GM12878 (cell line): ENCODE measurements around the gene DNMT3L. TPM values are rescaled to one million over a fixed set of nuclear protein-coding genes. Genes with fewer than 3 reads are reported as not detected.

Experiments
- ATAC-seq: fragments of 200-7000 bp; cut with Tn5 transposase; 3 replicates; pipeline ENCODE4 v1.9.1; 2020; ENCODE audit warnings: mild to moderate bottlenecking, moderate library complexity
- BruUV-seq: library from RNA; stranded (reverse); fragments of 400-500 nt; replicated peaks from 2 replicates; lab custom pipeline; 2021; lab: Mats Ljungman, UMichigan
- CTCF ChIA-PET: fragments of 300-600 bp; sonication (Branson Sonifier 250); formaldehyde crosslinking; extraction: SDS; loops from one replicate; lab custom pipeline; 2021; ENCODE audit warnings: inconsistent platforms; lab: Yijun Ruan, JAX
- POLR2A ChIA-PET: fragments of 350-600 bp; formaldehyde crosslinking; extraction: SDS; loops from one replicate; lab custom pipeline; 2021; ENCODE audit warnings: inconsistent platforms; lab: Charles Lee
- RAD21 ChIA-PET: fragments of 300-600 bp; sonication (Branson Sonifier 250); formaldehyde crosslinking; loops from one replicate; lab custom pipeline; 2023; ENCODE audit warnings: antibody characterized with exemption; ENCODE audit not compliant: unreplicated experiment; lab: Charles Lee
- SMC1A ChIA-PET: fragments of 300-600 bp; sonication (Branson Sonifier 250); formaldehyde crosslinking; loops from one replicate; lab custom pipeline; 2023; ENCODE audit not compliant: unreplicated experiment, uncharacterized antibody; lab: Charles Lee
- DNase-seq: peaks from one replicate; pipeline ENCODE4 v3.0.0-alpha.2; 2011; ENCODE audit warnings: low read depth, low spot score
- FAIRE-seq: peaks from 3 replicates; lab custom pipeline; 2011; peaks lifted over from hg19 to GRCh38; lab: Jason Lieb, UNC
- H2AFZ ChIP-seq: 2 replicates; pipeline ENCODE4 v1.6.0; 2011; ENCODE audit warnings: low read depth, low read length, control low read depth; ENCODE audit not compliant: control insufficient read depth
- H3K27ac ChIP-seq: 2 replicates; pipeline ENCODE4 v1.5.1; 2011; ENCODE audit warnings: control low read depth; ENCODE audit not compliant: control insufficient read depth, insufficient read depth
- H3K27me3 ChIP-seq, 2 experiments: replicated peaks in 1 of 2; 2 replicates each; pipeline versions ENCODE4 v1.6.0 to v1.6.1; 2011; ENCODE audit warnings: low read length in 1 of 2; ENCODE audit not compliant: control insufficient read depth in 2 of 2, insufficient read depth in 2 of 2
- H3K36me3 ChIP-seq, 2 experiments: 2 replicates each; pipeline ENCODE4 v1.5.1; 2011; ENCODE audit warnings: low read length in 1 of 2; ENCODE audit not compliant: control insufficient read depth in 2 of 2, insufficient read depth in 2 of 2
- H3K4me1 ChIP-seq: 2 replicates; pipeline ENCODE4 v1.6.1; 2011; ENCODE audit warnings: mild to moderate bottlenecking, low read length, moderate library complexity, mixed read lengths; ENCODE audit not compliant: control insufficient read depth, insufficient read depth
- H3K4me2 ChIP-seq: 2 replicates; pipeline ENCODE4 v1.6.0; 2011; ENCODE audit warnings: control low read depth; ENCODE audit not compliant: control insufficient read depth, insufficient read depth
- H3K4me3 ChIP-seq: fragments of 200-600 bp; sonication (generic); 2 replicates; pipeline ENCODE4 v1.5.1; 2016
- H3K79me2 ChIP-seq: 2 replicates; pipeline ENCODE4 v1.6.0; 2011; ENCODE audit warnings: low read length; ENCODE audit not compliant: control insufficient read depth, insufficient read depth
- H3K9ac ChIP-seq: 2 replicates; pipeline ENCODE4 v1.8.0; 2011; ENCODE audit warnings: low read length, control low read depth, mixed read lengths; ENCODE audit not compliant: control insufficient read depth, insufficient read depth
- H3K9me3 ChIP-seq: replicated peaks from 3 replicates; pipeline ENCODE4 v1.5.1; 2011; ENCODE audit warnings: mild to moderate bottlenecking, low read length; ENCODE audit not compliant: control insufficient read depth, insufficient read depth
- H4K20me1 ChIP-seq: 2 replicates; pipeline ENCODE4 v1.6.0; 2011; ENCODE audit not compliant: control insufficient read depth, insufficient read depth
- BCL3 ChIP-seq: IDR thresholded peaks from 2 replicates; pipeline ENCODE4 v1.6.1; 2011; ENCODE audit warnings: borderline replicate concordance, low read depth, mild to moderate bottlenecking, moderate library complexity, low read length; ENCODE audit not compliant: insufficient read depth, poor library complexity, severe bottlenecking
- CBX5 ChIP-seq: sonication (generic); IDR thresholded peaks from 2 replicates; pipeline ENCODE4 v1.6.1; 2016; ENCODE audit warnings: low read depth, moderate library complexity, mild to moderate bottlenecking, inconsistent platforms
- CHD1 ChIP-seq: IDR thresholded peaks from 2 replicates; pipeline ENCODE4 v1.6.1; 2012; ENCODE audit warnings: low read depth, low read length, improper control_type of control experiment
- CREB1 ChIP-seq: IDR thresholded peaks from 2 replicates; pipeline ENCODE4 v1.6.1; 2012; ENCODE audit warnings: low read depth, mild to moderate bottlenecking, inconsistent platforms
- KLF5 ChIP-seq: fragments of 450-650 bp; IDR thresholded peaks from 2 replicates; pipeline ENCODE4 v1.6.1; 2014; ENCODE audit warnings: mild to moderate bottlenecking; ENCODE audit not compliant: partially characterized antibody
- MEF2B ChIP-seq: fragments of 450-650 bp; IDR thresholded peaks from 2 replicates; pipeline ENCODE4 v1.6.1; 2018; ENCODE audit warnings: mild to moderate bottlenecking, moderate library complexity; ENCODE audit not compliant: partially characterized antibody, poor library complexity, severe bottlenecking
- MTA2 ChIP-seq: fragments of 450-650 bp; IDR thresholded peaks from 2 replicates; pipeline ENCODE4 v1.6.1; 2016; ENCODE audit warnings: low read depth, mild to moderate bottlenecking, moderate library complexity
- MXI1 ChIP-seq: fragments of 150-350 bp; IDR thresholded peaks from 2 replicates; pipeline ENCODE4 v1.6.1; 2011; ENCODE audit warnings: low read depth, mild to moderate bottlenecking, inconsistent platforms, low read length, improper control_type of control experiment
- POU2F2 ChIP-seq: IDR thresholded peaks from 3 replicates; pipeline ENCODE4 v1.6.1; 2011; ENCODE audit warnings: low read depth, mild to moderate bottlenecking, low read length, borderline replicate concordance
- RB1 ChIP-seq: fragments of 450-650 bp; formaldehyde crosslinking; IDR thresholded peaks from 2 replicates; pipeline ENCODE4 v1.6.1; 2017; ENCODE audit warnings: mild to moderate bottlenecking, borderline replicate concordance
- RCOR1 ChIP-seq: conservative IDR thresholded peaks from 2 replicates; pipeline ENCODE4 v1.6.1; 2012; ENCODE audit warnings: low read depth, low read length, improper control_type of control experiment
- SMAD5 ChIP-seq: IDR thresholded peaks from 2 replicates; pipeline ENCODE4 v1.6.1; 2016; ENCODE audit warnings: antibody characterized with exemption, low read depth
- SMARCA5 ChIP-seq: fragments of 450-650 bp; IDR thresholded peaks from 2 replicates; pipeline ENCODE4 v1.6.1; 2017; ENCODE audit warnings: mild to moderate bottlenecking
- TCF12 ChIP-seq: IDR thresholded peaks from 2 replicates; pipeline ENCODE4 v1.6.1; 2011; ENCODE audit warnings: low read depth, mild to moderate bottlenecking, low read length
- TCF3 ChIP-seq: IDR thresholded peaks from 2 replicates; pipeline ENCODE4 v1.6.1; 2012; ENCODE audit warnings: low read depth, mild to moderate bottlenecking, low read length, borderline replicate concordance; ENCODE audit not compliant: insufficient read depth
- YBX1 ChIP-seq: fragments of 450-650 bp; IDR thresholded peaks from 2 replicates; pipeline ENCODE4 v1.6.1; 2016; ENCODE audit warnings: antibody characterized with exemption
- ZBTB11 ChIP-seq: fragments of 450-650 bp; formaldehyde crosslinking; IDR thresholded peaks from 2 replicates; pipeline ENCODE4 v1.5.0; 2022; ENCODE audit warnings: mild to moderate bottlenecking, missing genetic modification characterization
- ZNF217 ChIP-seq: fragments of 450-650 bp; IDR thresholded peaks from 2 replicates; pipeline ENCODE4 v1.6.1; 2017; ENCODE audit warnings: antibody characterized with exemption, mild to moderate bottlenecking
- WGBS: methylation state at CpG from one replicate; pipeline ENCODE4 v1.1.6; 2016; ENCODE audit warnings: low lambda C conversion rate; ENCODE audit not compliant: insufficient replicate concordance, insufficient coverage; ENCODE audit errors: missing lambda C conversion rate; 5-methylcytosine and 5-hydroxymethylcytosine counted together
- in situ Hi-C: fragments of 300-500 bp; cut with MboI; formaldehyde crosslinking; loops from 9 replicates; pipeline ENCODE4 v1.14.3; 2018; ENCODE audit warnings: mixed read lengths
- intact Hi-C: fragments of 100-400 bp; cut with micrococcal nuclease; formaldehyde crosslinking; loops from one replicate; pipeline ENCODE4 v1.14.2; 2022; ENCODE audit not compliant: unreplicated experiment
- polyA plus RNA-seq, 11 experiments: library from polyadenylated mRNA; depleted of rRNA in 4 of 11; unstranded in 6 of 11; stranded (reverse) in 5 of 11; fragments of >200 nt; fragmentation: Nextera tagmentation in 4 of 11; fragmentation: Illumina TruSeq in 1 of 11; extraction: Ambion mirVana in 4 of 11; extraction: Trizol in 1 of 11; gene quantifications; 1 replicate in 1 of 11; 2 replicates in 10 of 11; pipeline versions ENCODE4 v1.2.1 to v1.2.3, GENCODE V29; 2011 to 2016; ENCODE audit warnings: inconsistent platforms in 2 of 11, missing spikeins in 2 of 11, low read depth in 1 of 11
- total RNA-seq, 4 experiments: library from RNA; depleted of rRNA in 3 of 4; stranded (reverse); fragments of >200 nt in 3 of 4; fragmentation: Illumina TruSeq in 1 of 4; extraction: Trizol in 1 of 4; gene quantifications; 2 replicates each; pipeline versions ENCODE4 v1.2.1 to v1.2.3, GENCODE V29; 2013 to 2021
- TF ChIP-seq, protein P1 (sequence below): fragments of 450-650 bp; IDR thresholded peaks from 2 replicates; pipeline ENCODE4 v1.6.1; 2014; ENCODE audit warnings: mild to moderate bottlenecking

The DNMT3L gene
- total and polyA plus RNA-seq, 10 of the 15 experiments (the other 5 are each of a cell fraction or from before 2014, with no cell fraction given), result not detected

GRCh38 chr21:44294391-44295162, 32.9 kb upstream of the DNMT3L start:
- ATAC-seq (no peak), DNase-seq (no peak), FAIRE-seq (no peak)
- TF ChIP-seq, protein P1, sequence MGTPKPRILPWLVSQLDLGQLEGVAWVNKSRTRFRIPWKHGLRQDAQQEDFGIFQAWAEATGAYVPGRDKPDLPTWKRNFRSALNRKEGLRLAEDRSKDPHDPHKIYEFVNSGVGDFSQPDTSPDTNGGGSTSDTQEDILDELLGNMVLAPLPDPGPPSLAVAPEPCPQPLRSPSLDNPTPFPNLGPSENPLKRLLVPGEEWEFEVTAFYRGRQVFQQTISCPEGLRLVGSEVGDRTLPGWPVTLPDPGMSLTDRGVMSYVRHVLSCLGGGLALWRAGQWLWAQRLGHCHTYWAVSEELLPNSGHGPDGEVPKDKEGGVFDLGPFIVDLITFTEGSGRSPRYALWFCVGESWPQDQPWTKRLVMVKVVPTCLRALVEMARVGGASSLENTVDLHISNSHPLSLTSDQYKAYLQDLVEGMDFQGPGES, result no peak
- TF ChIP-seq MEF2B (no peak), TCF12 (no peak), KLF5 (no peak), MTA2 (no peak), ZNF217 (no peak), CBX5 (no peak), POU2F2 (no peak), RB1 (no peak), SMAD5 (no peak), MXI1 (no peak), ZBTB11 (CRISPR knock-in tag) (no peak), BCL3 (no peak), CHD1 (no peak), TCF3 (no peak), CREB1 (no peak), RCOR1 (no peak), SMARCA5 (no peak), YBX1 (no peak)
- in situ Hi-C loops (no loop called here), intact Hi-C loops (no loop called here)
- SMC1A ChIA-PET, result interaction anchor here (1.1 kb wide), 1 partner anchor 9 kb away, joined by 3 read pairs; no protein-coding TSS in a partner anchor
- Histone ChIP-seq H3K27me3 (no peaks in the 10 kb centered on the region), H3K9ac (no peak overlapping the region), H3K9me3 (no peaks in the 10 kb centered on the region), H2AFZ (no peak overlapping the region), H3K4me3 (no peak overlapping the region), H3K27ac (no peak overlapping the region), H3K4me2 (no peak overlapping the region), H3K36me3 (no peaks in the 10 kb centered on the region), H4K20me1 (no peaks in the 10 kb centered on the region; the same call in 1 of the 2 replicates), H3K79me2 (peaks cover 8% of the 10 kb centered on the region), H3K4me1 (peaks cover 36% of the 10 kb centered on the region)
- POLR2A ChIA-PET, result interaction anchor here (1.4 kb wide), 1 partner anchor 24 kb away, joined by 5 read pairs; no protein-coding TSS in a partner anchor
- CTCF ChIA-PET, result interaction anchor here (1.0 kb wide), 1 partner anchor 10 kb away, joined by 3 read pairs; no protein-coding TSS in a partner anchor
- WGBS, result 44% methylated on average over 26 of the region's 26 CpGs
- no TSS peak for BruUV-seq
- RAD21 ChIA-PET, result no interaction called here
